HEK293 (cell line): ENCODE results near the gene PAM.

ENCODE experiments used
- FEZF1 ChIP-seq: fragments of 450-650 bp; formaldehyde crosslinking; IDR thresholded peaks from 2 replicates; pipeline ENCODE4 v1.5.1; 2016; ENCODE audit warnings: missing biosample characterization, missing genetic modification characterization
- GFI1B ChIP-seq: fragments of 450-650 bp; formaldehyde crosslinking; IDR thresholded peaks from 2 replicates; pipeline ENCODE4 v1.5.1; 2016; ENCODE audit warnings: missing biosample characterization, missing genetic modification characterization
- HOXA7 ChIP-seq: sonication (generic); formaldehyde crosslinking; IDR thresholded peaks from 2 replicates; pipeline ENCODE4 v1.8.1; 2022; ENCODE audit warnings: missing genetic modification reagents, borderline replicate concordance
- KLF17 ChIP-seq: fragments of 450-650 bp; formaldehyde crosslinking; IDR thresholded peaks from 2 replicates; pipeline ENCODE4 v1.5.1; 2016; ENCODE audit warnings: missing biosample characterization, missing genetic modification characterization
- KLF9 ChIP-seq: fragments of 450-650 bp; formaldehyde crosslinking; IDR thresholded peaks from 2 replicates; pipeline ENCODE4 v1.5.1; 2016; ENCODE audit warnings: missing biosample characterization, missing genetic modification characterization, low read depth
- OSR2 ChIP-seq: fragments of 450-650 bp; formaldehyde crosslinking; IDR thresholded peaks from 2 replicates; pipeline ENCODE4 v1.5.1; 2016; ENCODE audit warnings: missing biosample characterization, missing genetic modification characterization
- RBAK ChIP-seq: fragments of 450-650 bp; formaldehyde crosslinking; IDR thresholded peaks from 2 replicates; pipeline ENCODE4 v1.5.1; 2016; ENCODE audit warnings: missing biosample characterization, missing genetic modification characterization
- SCRT2 ChIP-seq: fragments of 450-650 bp; formaldehyde crosslinking; IDR thresholded peaks from 2 replicates; pipeline ENCODE4 v1.5.1; 2016; ENCODE audit warnings: missing biosample characterization, missing genetic modification characterization
- ZBTB20 ChIP-seq: fragments of 450-650 bp; formaldehyde crosslinking; IDR thresholded peaks from 2 replicates; pipeline ENCODE4 v1.5.1; 2016; ENCODE audit warnings: missing biosample characterization, missing genetic modification characterization
- ZBTB21 ChIP-seq: fragments of 450-650 bp; formaldehyde crosslinking; IDR thresholded peaks from 2 replicates; pipeline ENCODE4 v1.5.1; 2017; ENCODE audit warnings: missing biosample characterization, missing genetic modification characterization
- ZBTB26 ChIP-seq: fragments of 450-650 bp; formaldehyde crosslinking; optimal IDR thresholded peaks from 2 replicates; pipeline ENCODE3; 2016; ENCODE audit warnings: missing biosample characterization, mild to moderate bottlenecking, missing genetic modification characterization
- ZBTB48 ChIP-seq: fragments of 450-650 bp; formaldehyde crosslinking; IDR thresholded peaks from 2 replicates; pipeline ENCODE4 v1.5.1; 2016; ENCODE audit warnings: missing biosample characterization, missing genetic modification characterization
- ZNF121 ChIP-seq: fragments of 450-650 bp; formaldehyde crosslinking; IDR thresholded peaks from 2 replicates; pipeline ENCODE4 v1.5.1; 2016; ENCODE audit warnings: missing biosample characterization, missing genetic modification characterization
- ZNF184 ChIP-seq: fragments of 450-650 bp; IDR thresholded peaks from 2 replicates; pipeline ENCODE4 v1.5.1; 2018; ENCODE audit warnings: missing biosample characterization, mild to moderate bottlenecking, missing genetic modification characterization
- ZNF335 ChIP-seq: fragments of 450-650 bp; formaldehyde crosslinking; conservative IDR thresholded peaks from 2 replicates; pipeline ENCODE4 v1.5.1; 2016; ENCODE audit warnings: missing biosample characterization, missing genetic modification characterization
- ZNF354C ChIP-seq: fragments of 450-650 bp; formaldehyde crosslinking; IDR thresholded peaks from 2 replicates; pipeline ENCODE4 v1.5.1; 2016; ENCODE audit warnings: missing biosample characterization, missing genetic modification characterization, low read depth, borderline replicate concordance
- ZNF391 ChIP-seq: fragments of 450-650 bp; formaldehyde crosslinking; IDR thresholded peaks from 2 replicates; pipeline ENCODE4 v1.5.1; 2016; ENCODE audit warnings: low read depth, missing biosample characterization, missing genetic modification characterization, borderline replicate concordance
- ZNF501 ChIP-seq: fragments of 450-650 bp; formaldehyde crosslinking; IDR thresholded peaks from 2 replicates; pipeline ENCODE4 v1.5.1; 2016; ENCODE audit warnings: missing biosample characterization, missing genetic modification characterization
- ZNF514 ChIP-seq: fragments of 450-650 bp; formaldehyde crosslinking; IDR thresholded peaks from 2 replicates; pipeline ENCODE4 v1.5.1; 2016; ENCODE audit warnings: missing biosample characterization, missing genetic modification characterization
- ZNF561 ChIP-seq: fragments of 450-650 bp; IDR thresholded peaks from 2 replicates; pipeline ENCODE4 v1.5.1; 2018; ENCODE audit warnings: missing biosample characterization, missing genetic modification characterization, borderline replicate concordance
- ZNF600 ChIP-seq: fragments of 450-650 bp; formaldehyde crosslinking; IDR thresholded peaks from 2 replicates; pipeline ENCODE4 v1.5.1; 2016; ENCODE audit warnings: missing biosample characterization, missing genetic modification characterization
- ZNF660 ChIP-seq: fragments of 450-650 bp; IDR thresholded peaks from 2 replicates; pipeline ENCODE4 v1.5.1; 2018; ENCODE audit warnings: missing biosample characterization, mild to moderate bottlenecking, missing genetic modification characterization
- ZSCAN30 ChIP-seq: fragments of 450-650 bp; IDR thresholded peaks from 2 replicates; pipeline ENCODE4 v1.5.1; 2018; ENCODE audit warnings: missing biosample characterization, mild to moderate bottlenecking, missing genetic modification characterization, moderate library complexity
- TF ChIP-seq, protein P1 (sequence below): fragments of 450-650 bp; formaldehyde crosslinking; IDR thresholded peaks from 2 replicates; pipeline ENCODE4 v1.5.1; 2016; ENCODE audit warnings: missing biosample characterization, missing genetic modification characterization
- TF ChIP-seq, protein P2 (sequence below): fragments of 450-650 bp; formaldehyde crosslinking; IDR thresholded peaks from 2 replicates; pipeline ENCODE4 v1.5.1; 2016; ENCODE audit warnings: missing biosample characterization, missing genetic modification characterization, low read depth
- TF ChIP-seq, protein P3 (sequence below): fragments of 450-650 bp; formaldehyde crosslinking; IDR thresholded peaks from 2 replicates; pipeline ENCODE4 v1.5.1; 2016; ENCODE audit warnings: missing biosample characterization, missing genetic modification characterization
- TF ChIP-seq, protein P4 (sequence below): fragments of 450-650 bp; formaldehyde crosslinking; IDR thresholded peaks from 2 replicates; pipeline ENCODE4 v1.5.1; 2016; ENCODE audit warnings: missing biosample characterization, missing genetic modification characterization

PAM gene

GRCh38 chr5:102865510-102866236, 110.6 kb downstream of the PAM start (continued):
- TF ChIP-seq GFI1B (tag by site-specific recombination) (peak; percentile 70; the same call in 1 of the 2 replicates), RBAK (no peak), ZNF391 (no peak), OSR2 (peak; percentile 42; the same call in 1 of the 2 replicates), ZNF561 (tag by site-specific recombination) (peak; percentile 80; the same call in 1 of the 2 replicates), ZBTB21 (tag by site-specific recombination) (peak; percentile 36; the same call in 1 of the 2 replicates), KLF9 (no peak), ZBTB20 (tag by site-specific recombination) (peak; percentile 53; the same call in 1 of the 2 replicates), KLF17 (tag by site-specific recombination) (no peak), ZNF354C (tag by site-specific recombination) (no peak), ZNF501 (tag by site-specific recombination) (peak; percentile 58; the same call in 1 of the 2 replicates), ZNF600 (tag by site-specific recombination) (peak; percentile 85), FEZF1 (peak; percentile 60; the same call in 1 of the 2 replicates), ZNF184 (tag by site-specific recombination) (peak; percentile 69; the same call in 1 of the 2 replicates), HOXA7 (no peak), ZSCAN30 (tag by site-specific recombination) (peak; percentile 76; the same call in 1 of the 2 replicates), ZNF121 (tag by site-specific recombination) (0 out of 2 replicates have a peak, but pooled peaks have one; percentile 18), ZNF660 (tag by site-specific recombination) (peak; percentile 90), ZBTB26 (tag by site-specific recombination) (peak; percentile 89), ZNF335 (tag by site-specific recombination) (no peak), ZBTB48 (peak; percentile 66), ZNF514 (tag by site-specific recombination) (no peak), SCRT2 (0 out of 2 replicates have a peak, but pooled peaks have one; percentile 11)
- TF ChIP-seq, protein P1, sequence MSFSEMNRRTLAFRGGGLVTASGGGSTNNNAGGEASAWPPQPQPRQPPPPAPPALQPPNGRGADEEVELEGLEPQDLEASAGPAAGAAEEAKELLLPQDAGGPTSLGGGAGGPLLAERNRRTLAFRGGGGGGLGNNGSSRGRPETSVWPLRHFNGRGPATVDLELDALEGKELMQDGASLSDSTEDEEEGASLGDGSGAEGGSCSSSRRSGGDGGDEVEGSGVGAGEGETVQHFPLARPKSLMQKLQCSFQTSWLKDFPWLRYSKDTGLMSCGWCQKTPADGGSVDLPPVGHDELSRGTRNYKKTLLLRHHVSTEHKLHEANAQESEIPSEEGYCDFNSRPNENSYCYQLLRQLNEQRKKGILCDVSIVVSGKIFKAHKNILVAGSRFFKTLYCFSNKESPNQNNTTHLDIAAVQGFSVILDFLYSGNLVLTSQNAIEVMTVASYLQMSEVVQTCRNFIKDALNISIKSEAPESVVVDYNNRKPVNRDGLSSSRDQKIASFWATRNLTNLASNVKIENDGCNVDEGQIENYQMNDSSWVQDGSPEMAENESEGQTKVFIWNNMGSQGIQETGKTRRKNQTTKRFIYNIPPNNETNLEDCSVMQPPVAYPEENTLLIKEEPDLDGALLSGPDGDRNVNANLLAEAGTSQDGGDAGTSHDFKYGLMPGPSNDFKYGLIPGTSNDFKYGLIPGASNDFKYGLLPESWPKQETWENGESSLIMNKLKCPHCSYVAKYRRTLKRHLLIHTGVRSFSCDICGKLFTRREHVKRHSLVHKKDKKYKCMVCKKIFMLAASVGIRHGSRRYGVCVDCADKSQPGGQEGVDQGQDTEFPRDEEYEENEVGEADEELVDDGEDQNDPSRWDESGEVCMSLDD (tag by site-specific recombination), result peak; percentile 41; the same call in 1 of the 2 replicates
- TF ChIP-seq, protein P2, sequence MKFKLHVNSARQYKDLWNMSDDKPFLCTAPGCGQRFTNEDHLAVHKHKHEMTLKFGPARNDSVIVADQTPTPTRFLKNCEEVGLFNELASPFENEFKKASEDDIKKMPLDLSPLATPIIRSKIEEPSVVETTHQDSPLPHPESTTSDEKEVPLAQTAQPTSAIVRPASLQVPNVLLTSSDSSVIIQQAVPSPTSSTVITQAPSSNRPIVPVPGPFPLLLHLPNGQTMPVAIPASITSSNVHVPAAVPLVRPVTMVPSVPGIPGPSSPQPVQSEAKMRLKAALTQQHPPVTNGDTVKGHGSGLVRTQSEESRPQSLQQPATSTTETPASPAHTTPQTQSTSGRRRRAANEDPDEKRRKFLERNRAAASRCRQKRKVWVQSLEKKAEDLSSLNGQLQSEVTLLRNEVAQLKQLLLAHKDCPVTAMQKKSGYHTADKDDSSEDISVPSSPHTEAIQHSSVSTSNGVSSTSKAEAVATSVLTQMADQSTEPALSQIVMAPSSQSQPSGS (tag by site-specific recombination), result no peak
- TF ChIP-seq, protein P3, sequence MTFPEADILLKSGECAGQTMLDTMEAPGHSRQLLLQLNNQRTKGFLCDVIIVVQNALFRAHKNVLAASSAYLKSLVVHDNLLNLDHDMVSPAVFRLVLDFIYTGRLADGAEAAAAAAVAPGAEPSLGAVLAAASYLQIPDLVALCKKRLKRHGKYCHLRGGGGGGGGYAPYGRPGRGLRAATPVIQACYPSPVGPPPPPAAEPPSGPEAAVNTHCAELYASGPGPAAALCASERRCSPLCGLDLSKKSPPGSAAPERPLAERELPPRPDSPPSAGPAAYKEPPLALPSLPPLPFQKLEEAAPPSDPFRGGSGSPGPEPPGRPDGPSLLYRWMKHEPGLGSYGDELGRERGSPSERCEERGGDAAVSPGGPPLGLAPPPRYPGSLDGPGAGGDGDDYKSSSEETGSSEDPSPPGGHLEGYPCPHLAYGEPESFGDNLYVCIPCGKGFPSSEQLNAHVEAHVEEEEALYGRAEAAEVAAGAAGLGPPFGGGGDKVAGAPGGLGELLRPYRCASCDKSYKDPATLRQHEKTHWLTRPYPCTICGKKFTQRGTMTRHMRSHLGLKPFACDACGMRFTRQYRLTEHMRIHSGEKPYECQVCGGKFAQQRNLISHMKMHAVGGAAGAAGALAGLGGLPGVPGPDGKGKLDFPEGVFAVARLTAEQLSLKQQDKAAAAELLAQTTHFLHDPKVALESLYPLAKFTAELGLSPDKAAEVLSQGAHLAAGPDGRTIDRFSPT (tag by site-specific recombination), result peak; percentile 69; the same call in 1 of the 2 replicates
- TF ChIP-seq, protein P4, sequence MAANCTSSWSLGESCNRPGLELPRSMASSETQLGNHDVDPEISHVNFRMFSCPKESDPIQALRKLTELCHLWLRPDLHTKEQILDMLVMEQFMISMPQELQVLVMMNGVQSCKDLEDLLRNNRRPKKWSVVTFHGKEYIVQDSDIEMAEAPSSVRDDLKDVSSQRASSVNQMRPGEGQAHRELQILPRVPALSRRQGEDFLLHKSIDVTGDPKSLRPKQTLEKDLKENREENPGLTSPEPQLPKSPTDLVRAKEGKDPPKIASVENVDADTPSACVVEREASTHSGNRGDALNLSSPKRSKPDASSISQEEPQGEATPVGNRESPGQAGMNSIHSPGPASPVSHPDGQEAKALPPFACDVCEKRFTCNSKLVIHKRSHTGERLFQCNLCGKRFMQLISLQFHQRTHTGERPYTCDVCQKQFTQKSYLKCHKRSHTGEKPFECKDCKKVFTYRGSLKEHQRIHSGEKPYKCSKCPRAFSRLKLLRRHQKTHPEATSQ, result peak; percentile 65; the same call in 1 of the 2 replicates
